ENCODE measurements around the gene PLEKHM3.

Gene PLEKHM3

GRCh38 chr2:207944334-207944733, 81.0 kb downstream of the PLEKHM3 start:
- no peak for DNase-seq

DNA sequence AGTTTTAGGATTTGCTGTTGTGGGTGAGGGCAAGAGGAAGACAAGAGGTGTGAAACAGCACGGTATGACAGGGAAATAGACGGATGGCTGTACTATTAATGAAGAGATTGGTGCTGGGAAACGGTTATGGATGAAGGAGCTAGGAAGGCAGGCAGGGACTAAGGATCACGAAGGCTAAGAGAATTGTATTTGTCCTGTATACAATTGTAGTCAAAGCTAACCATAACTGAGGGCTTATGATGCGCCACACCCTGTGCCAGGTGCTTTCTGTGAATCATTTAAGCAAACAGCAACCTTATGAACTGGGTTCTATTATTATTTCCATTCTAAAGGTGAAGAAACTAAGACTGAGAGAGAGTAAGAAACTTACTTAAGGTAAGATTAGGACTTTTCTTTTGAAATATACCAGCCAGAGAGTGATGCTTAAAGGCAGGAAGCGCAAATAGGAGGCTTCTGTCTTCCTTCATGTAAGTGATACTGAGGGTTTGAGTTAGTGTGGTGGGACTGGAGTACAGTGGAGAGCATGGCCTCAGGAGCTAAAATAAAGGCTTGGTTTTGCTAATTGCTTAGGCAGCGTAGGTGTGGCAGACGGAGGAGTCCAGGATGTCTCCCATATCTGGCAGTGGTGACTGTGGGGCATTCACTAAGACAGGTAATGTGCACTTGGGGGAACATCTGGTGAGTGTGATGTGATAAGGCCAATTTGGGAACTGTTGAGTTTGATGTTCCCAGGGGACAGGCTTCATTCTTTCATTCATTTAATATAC, 85.8 kb downstream of the PLEKHM3 start:
- DNase-seq, result no peak

- DNase-seq, result no peak
Measured at GRCh38 chr2:207938886-207939285, 86.4 kb downstream of the PLEKHM3 start.

DNA sequence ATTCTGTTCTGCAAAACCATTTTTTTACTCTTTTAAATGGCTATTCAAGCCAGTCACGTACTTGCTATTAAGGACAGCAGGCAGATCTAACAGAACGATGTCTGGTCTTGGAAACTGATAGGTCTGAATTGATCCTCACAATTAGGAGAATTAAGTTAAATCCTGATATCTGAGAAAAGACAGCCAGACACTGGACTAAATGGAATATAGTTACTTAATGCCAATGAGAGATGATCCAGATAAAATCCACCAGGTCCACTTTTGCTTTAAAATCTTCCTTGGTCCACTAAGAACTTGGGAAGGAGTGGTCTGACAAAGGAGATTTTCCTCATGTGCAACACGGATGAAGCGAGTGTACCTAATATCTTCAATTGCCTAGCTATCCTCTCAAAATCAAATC, 86.9 kb downstream of the PLEKHM3 start:
- no peak for DNase-seq

GRCh38 chr2:207937823-207938222, 87.5 kb downstream of the PLEKHM3 start:
- DNase-seq, result no peak

DNA sequence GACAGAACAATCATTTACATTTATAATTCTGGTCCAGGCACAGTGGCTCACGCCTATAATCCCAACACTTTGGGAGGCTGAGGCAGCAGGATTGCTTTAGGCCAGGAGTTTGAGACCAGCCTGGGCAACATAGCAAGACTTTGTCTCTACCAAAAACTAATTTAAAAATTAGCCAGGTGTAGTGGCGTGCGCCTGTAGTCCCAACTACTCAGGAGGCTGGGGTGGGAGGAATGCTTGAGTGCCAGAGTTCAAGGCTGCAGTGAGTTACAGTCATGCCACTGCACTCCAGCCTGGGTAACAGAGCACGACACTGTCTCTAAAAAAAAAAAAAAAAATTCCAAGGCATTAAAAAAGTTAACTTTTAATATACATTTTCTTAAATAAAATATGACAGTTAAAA, 88.1 kb downstream of the PLEKHM3 start:
- DNase-seq, result no peak

- no peak for DNase-seq
Measured at GRCh38 chr2:207936380-207936779, 88.9 kb downstream of the PLEKHM3 start.

DNA sequence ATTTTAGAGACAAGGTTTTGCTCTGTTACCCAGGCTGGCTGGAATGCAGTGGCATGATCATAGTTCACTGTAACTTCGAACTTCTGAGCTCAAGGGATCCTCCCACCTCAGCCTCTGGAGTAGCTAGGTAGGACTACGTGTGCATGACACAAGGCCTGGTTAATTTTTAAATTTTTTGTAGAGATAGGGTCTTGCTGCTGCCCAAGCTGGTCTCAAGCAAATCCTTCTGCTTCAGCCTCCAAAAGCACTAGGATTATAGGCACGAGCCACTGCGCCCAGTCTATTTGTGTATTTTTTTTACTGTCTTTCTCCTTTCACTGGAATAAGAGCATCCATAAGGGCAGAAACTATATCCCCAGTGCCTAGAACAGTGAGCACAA, 89.3 kb downstream of the PLEKHM3 start:
- DNase-seq, result no peak

DNA sequence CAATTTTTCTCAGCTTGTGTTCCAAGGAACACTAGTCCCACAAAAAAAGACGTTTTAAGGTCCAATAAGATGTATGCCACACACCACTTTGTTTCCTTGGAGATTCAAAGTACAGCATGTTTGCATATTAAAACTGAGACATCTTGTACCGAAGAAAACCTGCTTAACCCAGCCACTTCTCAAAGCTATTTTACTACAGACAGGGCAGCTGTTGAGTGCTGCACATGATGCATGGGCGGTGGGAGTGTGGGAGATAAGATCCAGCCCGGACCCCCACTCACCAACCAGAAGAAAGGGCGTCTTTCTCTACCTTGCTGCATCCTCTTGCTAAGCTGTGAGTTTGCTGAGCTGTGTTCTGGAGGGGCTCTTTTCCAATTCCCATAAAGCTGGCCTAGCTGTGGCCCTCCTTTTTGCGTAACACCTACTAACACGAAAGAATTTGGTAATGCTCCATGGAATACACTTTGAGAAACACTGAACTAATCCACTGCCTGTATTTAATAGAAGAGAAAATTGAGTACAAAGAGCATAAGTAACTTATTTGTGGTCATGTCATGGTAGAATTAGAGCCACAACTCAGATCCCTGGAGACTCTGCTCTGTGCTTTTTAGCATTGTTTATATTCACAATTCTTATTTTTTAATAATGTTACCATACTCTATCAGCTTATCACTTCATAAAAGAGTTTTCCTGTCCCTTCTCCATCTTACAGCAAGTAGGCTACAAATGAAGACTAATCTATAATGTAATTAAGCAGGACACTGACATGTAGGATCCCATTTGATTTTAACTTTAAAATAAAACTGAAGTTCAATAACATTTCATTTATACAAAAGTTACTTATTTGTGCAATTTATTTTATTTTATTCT, 90.0 kb downstream of the PLEKHM3 start:
- DNase-seq, result no peak

DNA sequence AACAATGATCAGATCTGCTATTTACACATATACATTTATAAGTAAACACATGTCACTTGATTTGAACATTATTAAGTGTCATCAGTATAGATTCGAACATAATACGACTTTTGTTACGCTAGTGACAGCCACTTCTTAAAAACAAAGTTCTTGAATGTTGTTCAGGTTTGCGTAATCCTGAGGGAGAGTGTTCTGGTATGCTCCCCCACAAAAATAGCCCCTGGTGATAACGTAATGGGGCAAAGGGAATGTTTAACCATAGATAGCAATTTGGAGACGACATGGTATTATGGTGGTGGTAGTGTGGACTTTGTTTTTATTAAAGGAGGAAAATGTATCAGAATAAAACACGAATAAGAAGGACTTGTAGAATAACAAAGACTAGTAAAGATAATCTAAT, 90.6 kb downstream of the PLEKHM3 start:
- DNase-seq, result no peak

DNA sequence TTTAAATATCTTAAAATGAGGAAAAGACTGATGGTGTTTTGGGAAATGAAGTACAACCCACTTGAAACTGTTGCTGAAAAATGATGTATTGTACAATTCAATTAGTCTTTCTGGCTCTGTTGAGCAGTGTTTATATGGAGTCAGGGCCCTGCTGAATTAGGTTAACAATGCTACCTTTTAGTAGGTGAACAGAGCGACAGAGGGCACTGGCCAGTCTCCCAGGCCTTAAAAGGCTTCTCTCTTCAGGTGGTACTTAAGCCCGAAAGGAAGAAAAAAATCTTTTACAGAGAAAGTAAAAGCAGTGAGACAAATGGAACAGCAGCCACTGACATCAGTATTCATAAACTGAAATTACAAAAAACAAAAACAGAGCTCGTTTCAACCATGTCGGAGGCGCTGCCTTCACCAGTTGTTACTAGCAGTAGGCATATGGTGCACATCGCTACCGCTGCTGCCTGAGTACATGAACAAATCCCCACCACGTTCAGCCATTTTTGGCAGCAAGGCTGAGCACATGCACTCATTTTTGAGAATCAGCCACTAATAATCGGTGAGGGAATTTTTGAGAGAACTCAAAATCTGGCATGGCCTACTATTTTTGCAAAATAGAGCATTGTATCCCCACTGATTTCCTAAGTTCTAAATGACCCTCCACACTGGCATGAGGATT, 91.8 kb downstream of the PLEKHM3 start:
- DNase-seq, result no peak

DNA sequence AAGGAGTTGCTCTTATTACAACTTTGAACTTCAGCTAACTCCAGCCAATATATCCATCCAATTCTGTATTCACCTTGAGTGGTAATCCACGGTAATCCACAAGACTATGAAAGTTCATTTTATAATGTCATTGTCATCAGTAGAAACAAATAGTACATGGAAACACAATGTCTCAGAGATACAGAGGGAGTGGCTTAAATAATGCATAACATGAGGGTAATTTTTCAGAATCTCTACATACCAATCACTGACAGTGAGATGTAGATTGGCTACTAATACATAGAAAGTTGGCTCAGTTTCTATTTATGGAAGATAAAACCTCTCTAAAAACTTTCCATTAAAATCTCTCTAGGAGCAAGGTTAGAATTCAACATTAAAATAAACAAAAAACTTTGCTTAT, 93.2 kb downstream of the PLEKHM3 start:
- DNase-seq, result no peak

DNA sequence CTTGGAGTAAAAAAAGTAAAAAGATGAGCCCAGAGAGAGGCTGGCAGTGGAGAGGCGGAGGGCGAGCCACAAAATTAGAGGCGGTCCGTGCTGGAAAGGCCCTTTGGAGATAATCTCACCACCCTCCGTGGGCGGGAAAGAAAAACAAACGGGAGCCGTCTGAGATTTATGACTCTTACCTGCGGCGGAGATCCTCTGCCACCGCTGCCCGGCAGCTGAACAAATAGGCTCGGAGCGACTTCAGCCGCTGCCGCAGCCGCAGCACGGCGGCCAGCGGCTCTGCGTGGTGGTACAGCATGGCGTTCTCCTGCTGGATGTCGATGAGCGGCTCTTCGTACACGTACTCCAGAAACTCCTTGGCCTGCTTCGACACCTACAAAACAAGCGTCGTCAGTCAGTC, 94.6 kb downstream of the PLEKHM3 start:
- no peak for DNase-seq

DNA sequence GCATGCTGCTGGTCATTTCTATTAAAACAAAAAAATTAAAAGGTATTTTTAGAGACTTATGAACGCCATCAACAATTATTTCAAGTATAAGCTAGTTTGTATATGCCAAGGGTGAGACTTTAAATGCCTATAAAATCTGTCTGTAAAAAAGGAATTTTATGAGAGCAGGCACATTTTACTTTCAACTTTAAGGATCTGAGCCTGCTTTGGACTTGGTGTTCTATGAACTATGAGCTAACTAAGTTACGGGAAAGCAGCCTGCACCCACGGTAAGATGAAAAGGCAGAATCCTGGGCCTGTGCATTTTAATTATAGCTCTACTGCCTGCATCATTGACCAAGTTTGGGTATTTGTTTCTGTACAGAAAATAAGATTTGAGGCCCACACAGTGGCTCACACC, 95.4 kb downstream of the PLEKHM3 start:
- no peak for DNase-seq

DNA sequence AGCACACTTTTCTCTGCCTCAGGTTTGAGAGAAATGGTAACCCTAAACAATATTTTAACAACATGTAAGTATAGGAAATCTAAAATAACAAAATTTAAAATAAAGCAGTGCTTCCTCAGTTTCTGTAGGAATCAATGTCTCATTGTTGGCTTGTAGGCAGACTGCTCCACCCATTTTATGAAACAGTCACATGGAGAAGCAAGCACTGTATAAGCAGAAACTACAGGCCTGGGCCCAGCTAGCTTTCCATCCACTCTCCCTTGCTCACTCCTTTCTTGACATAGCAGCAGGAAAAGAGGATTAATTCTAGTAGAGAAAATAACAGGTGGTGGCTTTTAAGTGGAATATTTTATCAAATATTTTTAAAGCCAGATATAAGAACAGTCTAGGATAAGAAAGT, 97.2 kb downstream of the PLEKHM3 start:
- DNase-seq, result no peak

GRCh38 chr2:207926989-207927300, 98.4 kb downstream of the PLEKHM3 start:
- no peak for DNase-seq

- DNase-seq, result no peak
Measured at GRCh38 chr2:207926133-207926988, 99.0 kb downstream of the PLEKHM3 start.

DNA sequence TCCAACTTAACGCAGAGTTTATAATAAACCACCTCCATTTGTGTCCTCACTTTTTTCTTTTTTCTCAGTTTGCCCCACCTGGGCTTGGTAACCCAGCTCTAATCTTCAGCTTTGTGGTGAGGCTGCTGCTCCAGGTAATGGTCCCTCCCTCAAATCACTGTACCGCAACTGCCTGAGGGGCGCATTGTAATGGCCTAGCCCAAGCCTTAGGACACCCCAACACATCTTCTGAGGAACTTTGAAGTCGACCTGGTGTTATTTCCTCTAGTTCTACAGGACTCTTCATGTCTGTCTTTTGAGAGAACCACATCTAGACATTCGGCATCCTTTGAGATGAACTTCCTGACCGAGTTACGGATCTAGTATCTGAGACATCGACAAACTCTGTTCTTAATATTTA, 99.7 kb downstream of the PLEKHM3 start:
- DNase-seq, result no peak

GRCh38 chr2:207921606-207922005, 103.7 kb downstream of the PLEKHM3 start:
- no peak for DNase-seq

- no peak for DNase-seq
Measured at GRCh38 chr2:207920721-207921120, 104.6 kb downstream of the PLEKHM3 start.

DNA sequence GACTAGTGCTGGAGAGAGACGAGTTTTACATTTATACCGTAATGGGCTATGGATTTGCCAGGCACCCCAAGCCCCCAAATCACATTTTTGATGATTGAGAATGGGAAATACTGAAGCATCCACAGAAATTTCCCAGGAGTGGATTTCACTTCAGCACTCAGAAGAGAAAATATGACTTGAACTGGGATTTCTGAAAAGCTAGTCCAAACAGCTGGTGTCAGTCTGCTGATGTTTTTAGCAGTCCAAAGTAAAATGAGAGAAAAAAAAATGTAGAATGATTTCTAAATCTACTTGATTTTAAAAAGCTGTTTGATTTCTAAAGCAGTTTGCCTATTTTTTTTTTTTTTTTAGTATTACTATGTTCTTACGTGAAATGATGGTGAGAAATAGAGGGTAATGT, 105.0 kb downstream of the PLEKHM3 start:
- DNase-seq, result no peak

GRCh38 chr2:207919164-207919919, 106.0 kb downstream of the PLEKHM3 start:
- DNase-seq, result no peak
